GM12878 (cell line): Measurements from ENCODE around the gene GABRR3. TPM values are rescaled to one million over a fixed set of nuclear protein-coding genes. Genes with fewer than 3 reads are reported as not detected.

Experiments
- ATAC-seq: fragments of 200-7000 bp; cut with Tn5 transposase; 3 replicates; pipeline ENCODE4 v1.9.1; 2020; ENCODE audit warnings: mild to moderate bottlenecking, moderate library complexity
- BruUV-seq: library from RNA; stranded (reverse); fragments of 400-500 nt; replicated peaks from 2 replicates; lab custom pipeline; 2021; lab: Mats Ljungman, UMichigan
- CTCF ChIA-PET: fragments of 300-600 bp; sonication (Branson Sonifier 250); formaldehyde crosslinking; extraction: SDS; loops from one replicate; lab custom pipeline; 2021; ENCODE audit warnings: inconsistent platforms; lab: Yijun Ruan, JAX
- POLR2A ChIA-PET: fragments of 350-600 bp; formaldehyde crosslinking; extraction: SDS; loops from one replicate; lab custom pipeline; 2021; ENCODE audit warnings: inconsistent platforms; lab: Charles Lee
- RAD21 ChIA-PET: fragments of 300-600 bp; sonication (Branson Sonifier 250); formaldehyde crosslinking; loops from one replicate; lab custom pipeline; 2023; ENCODE audit warnings: antibody characterized with exemption; ENCODE audit not compliant: unreplicated experiment; lab: Charles Lee
- SMC1A ChIA-PET: fragments of 300-600 bp; sonication (Branson Sonifier 250); formaldehyde crosslinking; loops from one replicate; lab custom pipeline; 2023; ENCODE audit not compliant: unreplicated experiment, uncharacterized antibody; lab: Charles Lee
- DNase-seq: peaks from one replicate; pipeline ENCODE4 v3.0.0-alpha.2; 2011; ENCODE audit warnings: low read depth, low spot score
- FAIRE-seq: peaks from 3 replicates; lab custom pipeline; 2011; peaks lifted over from hg19 to GRCh38; lab: Jason Lieb, UNC
- H2AFZ ChIP-seq: 2 replicates; pipeline ENCODE4 v1.6.0; 2011; ENCODE audit warnings: low read depth, low read length, control low read depth; ENCODE audit not compliant: control insufficient read depth
- H3K27ac ChIP-seq: 2 replicates; pipeline ENCODE4 v1.5.1; 2011; ENCODE audit warnings: control low read depth; ENCODE audit not compliant: control insufficient read depth, insufficient read depth
- H3K27me3 ChIP-seq, 2 experiments: replicated peaks in 1 of 2; 2 replicates each; pipeline versions ENCODE4 v1.6.0 to v1.6.1; 2011; ENCODE audit warnings: low read length in 1 of 2; ENCODE audit not compliant: control insufficient read depth in 2 of 2, insufficient read depth in 2 of 2
- H3K36me3 ChIP-seq, 2 experiments: 2 replicates each; pipeline ENCODE4 v1.5.1; 2011; ENCODE audit warnings: low read length in 1 of 2; ENCODE audit not compliant: control insufficient read depth in 2 of 2, insufficient read depth in 2 of 2
- H3K4me1 ChIP-seq: 2 replicates; pipeline ENCODE4 v1.6.1; 2011; ENCODE audit warnings: mild to moderate bottlenecking, low read length, moderate library complexity, mixed read lengths; ENCODE audit not compliant: control insufficient read depth, insufficient read depth
- H3K4me2 ChIP-seq: 2 replicates; pipeline ENCODE4 v1.6.0; 2011; ENCODE audit warnings: control low read depth; ENCODE audit not compliant: control insufficient read depth, insufficient read depth
- H3K4me3 ChIP-seq: fragments of 200-600 bp; sonication (generic); 2 replicates; pipeline ENCODE4 v1.5.1; 2016
- H3K79me2 ChIP-seq: 2 replicates; pipeline ENCODE4 v1.6.0; 2011; ENCODE audit warnings: low read length; ENCODE audit not compliant: control insufficient read depth, insufficient read depth
- H3K9ac ChIP-seq: 2 replicates; pipeline ENCODE4 v1.8.0; 2011; ENCODE audit warnings: low read length, control low read depth, mixed read lengths; ENCODE audit not compliant: control insufficient read depth, insufficient read depth
- H3K9me3 ChIP-seq: replicated peaks from 3 replicates; pipeline ENCODE4 v1.5.1; 2011; ENCODE audit warnings: mild to moderate bottlenecking, low read length; ENCODE audit not compliant: control insufficient read depth, insufficient read depth
- H4K20me1 ChIP-seq: 2 replicates; pipeline ENCODE4 v1.6.0; 2011; ENCODE audit not compliant: control insufficient read depth, insufficient read depth
- DPF2 ChIP-seq: fragments of 450-650 bp; IDR thresholded peaks from 2 replicates; pipeline ENCODE4 v1.6.1; 2017; ENCODE audit warnings: mild to moderate bottlenecking
- ELK1 ChIP-seq: IDR thresholded peaks from 2 replicates; pipeline ENCODE4 v1.6.1; 2012; ENCODE audit warnings: low read depth, low read length, improper control_type of control experiment
- ESRRA ChIP-seq: IDR thresholded peaks from 2 replicates; pipeline ENCODE4 v1.6.1; 2012; ENCODE audit warnings: mild to moderate bottlenecking, low read length, improper control_type of control experiment
- EZH2 ChIP-seq: IDR thresholded peaks from 2 replicates; pipeline ENCODE4 v1.6.1; 2012; ENCODE audit warnings: low read depth, mild to moderate bottlenecking, control low read depth, inconsistent platforms, low read length, borderline replicate concordance; ENCODE audit not compliant: control insufficient read depth
- JUNB ChIP-seq: IDR thresholded peaks from 2 replicates; pipeline ENCODE4 v1.6.1; 2016; ENCODE audit warnings: antibody characterized with exemption, mild to moderate bottlenecking
- RELB ChIP-seq: fragments of 450-650 bp; IDR thresholded peaks from 2 replicates; pipeline ENCODE4 v1.6.1; 2017; ENCODE audit warnings: low read depth, mild to moderate bottlenecking, moderate library complexity
- SIX5 ChIP-seq: IDR thresholded peaks from 2 replicates; pipeline ENCODE4 v1.6.1; 2011; ENCODE audit warnings: mild to moderate bottlenecking, low read depth, low read length, moderate library complexity; ENCODE audit not compliant: severe bottlenecking
- TCF3 ChIP-seq: IDR thresholded peaks from 2 replicates; pipeline ENCODE4 v1.6.1; 2012; ENCODE audit warnings: low read depth, mild to moderate bottlenecking, low read length, borderline replicate concordance; ENCODE audit not compliant: insufficient read depth
- TCF7 ChIP-seq: IDR thresholded peaks from 2 replicates; pipeline ENCODE4 v1.6.1; 2014; ENCODE audit warnings: antibody characterized with exemption, borderline replicate concordance
- ZBTB33 ChIP-seq: fragments of 450-650 bp; IDR thresholded peaks from 2 replicates; pipeline ENCODE4 v1.6.1; 2017; ENCODE audit warnings: mild to moderate bottlenecking
- ZNF217 ChIP-seq: fragments of 450-650 bp; IDR thresholded peaks from 2 replicates; pipeline ENCODE4 v1.6.1; 2017; ENCODE audit warnings: antibody characterized with exemption, mild to moderate bottlenecking
- ZNF274 ChIP-seq: IDR thresholded peaks from one replicate; pipeline ENCODE4 v1.8.0; 2011; ENCODE audit not compliant: insufficient read length, insufficient read depth
- ZNF384 ChIP-seq: IDR thresholded peaks from 2 replicates; pipeline ENCODE4 v1.6.1; 2012; ENCODE audit warnings: low read depth, mild to moderate bottlenecking, low read length, improper control_type of control experiment, borderline replicate concordance
- WGBS: methylation state at CpG from one replicate; pipeline ENCODE4 v1.1.6; 2016; ENCODE audit warnings: low lambda C conversion rate; ENCODE audit not compliant: insufficient replicate concordance, insufficient coverage; ENCODE audit errors: missing lambda C conversion rate; 5-methylcytosine and 5-hydroxymethylcytosine counted together
- in situ Hi-C: fragments of 300-500 bp; cut with MboI; formaldehyde crosslinking; loops from 9 replicates; pipeline ENCODE4 v1.14.3; 2018; ENCODE audit warnings: mixed read lengths
- intact Hi-C: fragments of 100-400 bp; cut with micrococcal nuclease; formaldehyde crosslinking; loops from one replicate; pipeline ENCODE4 v1.14.2; 2022; ENCODE audit not compliant: unreplicated experiment
- polyA plus RNA-seq, 11 experiments: library from polyadenylated mRNA; depleted of rRNA in 4 of 11; unstranded in 6 of 11; stranded (reverse) in 5 of 11; fragments of >200 nt; fragmentation: Nextera tagmentation in 4 of 11; fragmentation: Illumina TruSeq in 1 of 11; extraction: Ambion mirVana in 4 of 11; extraction: Trizol in 1 of 11; gene quantifications; 1 replicate in 1 of 11; 2 replicates in 10 of 11; pipeline versions ENCODE4 v1.2.1 to v1.2.3, GENCODE V29; 2011 to 2016; ENCODE audit warnings: inconsistent platforms in 2 of 11, missing spikeins in 2 of 11, low read depth in 1 of 11
- total RNA-seq, 4 experiments: library from RNA; depleted of rRNA in 3 of 4; stranded (reverse); fragments of >200 nt in 3 of 4; fragmentation: Illumina TruSeq in 1 of 4; extraction: Trizol in 1 of 4; gene quantifications; 2 replicates each; pipeline versions ENCODE4 v1.2.1 to v1.2.3, GENCODE V29; 2013 to 2021
- TF ChIP-seq, protein P1 (sequence below): fragments of 450-650 bp; IDR thresholded peaks from 2 replicates; pipeline ENCODE4 v1.6.1; 2018; ENCODE audit warnings: borderline replicate concordance, mild to moderate bottlenecking; ENCODE audit not compliant: partially characterized antibody

Gene GABRR3
- total and polyA plus RNA-seq, 10 of the 15 experiments (the other 5 are each of a cell fraction or from before 2014, with no cell fraction given): not detected

DNA sequence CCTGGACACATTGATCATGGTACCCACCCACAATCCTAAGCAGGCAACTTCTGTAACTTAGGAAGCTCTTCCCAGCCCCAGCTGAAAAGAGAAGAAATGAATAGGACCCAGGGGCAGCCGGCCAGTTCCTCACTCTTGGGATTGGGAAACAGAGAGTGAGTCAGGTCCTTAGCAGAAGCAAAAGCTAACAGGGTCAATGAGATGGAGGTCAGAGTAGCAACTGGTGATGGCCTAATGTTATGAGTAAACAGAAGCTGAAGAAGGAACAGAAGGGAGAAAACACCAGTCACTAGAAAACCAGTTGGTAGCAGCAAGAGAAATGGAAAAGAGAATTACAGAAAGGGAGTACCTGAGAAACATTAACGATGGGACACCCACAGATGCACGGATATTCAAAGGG, 82.8 kb downstream of the GABRR3 start (continued):
- TF ChIP-seq ELK1 (no peak), ZNF384 (no peak), SIX5 (no peak), RELB (no peak), DPF2 (no peak), ZNF217 (no peak)

DNA sequence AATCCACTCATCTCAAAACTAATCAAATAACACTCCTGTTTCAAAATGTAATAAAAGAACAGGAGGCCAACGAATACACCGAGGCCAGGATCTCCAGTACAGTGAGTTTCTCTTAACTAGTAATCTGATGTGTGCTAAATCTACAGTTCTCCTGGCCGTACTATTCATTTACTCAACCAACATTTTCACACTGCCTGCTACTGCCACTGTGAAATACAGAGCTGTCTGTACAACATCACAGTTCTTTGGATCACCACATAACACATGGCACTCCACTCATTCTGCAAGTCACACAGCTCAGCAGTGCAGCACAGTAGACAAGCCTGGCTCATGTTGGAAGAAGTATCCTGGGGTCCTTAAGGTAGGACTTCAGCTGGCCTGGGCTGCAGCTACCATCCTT, 84.8 kb downstream of the GABRR3 start:
- Histone ChIP-seq H3K4me2 (no peak overlapping the region), H3K27me3 (no peaks in the 10 kb centered on the region), H3K4me1 (peaks cover 8% of the 10 kb centered on the region), H3K9ac (no peak overlapping the region), H3K4me3 (no peak overlapping the region), H4K20me1 (no peaks in the 10 kb centered on the region), H3K27ac (no peak overlapping the region), H2AFZ (no peak overlapping the region), H3K9me3 (no peaks in the 10 kb centered on the region), H3K36me3 (peaks cover 11 to 47% of the 10 kb centered on the region in 2 experiments), H3K79me2 (no peaks in the 10 kb centered on the region)
- SMC1A ChIA-PET: interaction anchor here (0.7 to 1.4 kb wide), 2 partner anchors 9 to 73 kb away, joined by 3 to 5 read pairs; no protein-coding TSS in a partner anchor
- no TSS peak for BruUV-seq
- RAD21 ChIA-PET: no interaction called here
- DNase-seq (no peak), ATAC-seq (no peak), FAIRE-seq (no peak)
- CTCF ChIA-PET: interaction anchor here (0.6 kb wide), 1 partner anchor 27 kb away, joined by 3 read pairs; no protein-coding TSS in a partner anchor
- WGBS: 15% methylated on average over 3 of the region's 3 CpGs
- intact Hi-C loops: loop anchor here (5.0 kb wide), 1 partner anchor 158 kb away; no protein-coding TSS in a partner anchor
- POLR2A ChIA-PET: no interaction called here
- in situ Hi-C loops: no loop called here
- TF ChIP-seq DPF2 (no peak), TCF3 (no peak), ZBTB33 (no peak), TCF7 (no peak), JUNB (no peak), ELK1 (no peak), ZNF274 (no peak), ESRRA (no peak), EZH2 (no peak)
- TF ChIP-seq, protein P1, sequence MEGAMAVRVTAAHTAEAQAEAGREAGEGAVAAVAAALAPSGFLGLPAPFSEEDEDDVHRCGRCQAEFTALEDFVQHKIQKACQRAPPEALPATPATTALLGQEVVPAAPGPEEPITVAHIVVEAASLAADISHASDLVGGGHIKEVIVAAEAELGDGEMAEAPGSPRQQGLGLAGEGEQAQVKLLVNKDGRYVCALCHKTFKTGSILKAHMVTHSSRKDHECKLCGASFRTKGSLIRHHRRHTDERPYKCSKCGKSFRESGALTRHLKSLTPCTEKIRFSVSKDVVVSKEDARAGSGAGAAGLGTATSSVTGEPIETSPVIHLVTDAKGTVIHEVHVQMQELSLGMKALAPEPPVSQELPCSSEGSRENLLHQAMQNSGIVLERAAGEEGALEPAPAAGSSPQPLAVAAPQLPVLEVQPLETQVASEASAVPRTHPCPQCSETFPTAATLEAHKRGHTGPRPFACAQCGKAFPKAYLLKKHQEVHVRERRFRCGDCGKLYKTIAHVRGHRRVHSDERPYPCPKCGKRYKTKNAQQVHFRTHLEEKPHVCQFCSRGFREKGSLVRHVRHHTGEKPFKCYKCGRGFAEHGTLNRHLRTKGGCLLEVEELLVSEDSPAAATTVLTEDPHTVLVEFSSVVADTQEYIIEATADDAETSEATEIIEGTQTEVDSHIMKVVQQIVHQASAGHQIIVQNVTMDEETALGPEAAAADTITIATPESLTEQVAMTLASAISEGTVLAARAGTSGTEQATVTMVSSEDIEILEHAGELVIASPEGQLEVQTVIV: no peak
